KMS-11 (cell line): Measurements from ENCODE around the gene ARHGEF38.

Source experiments
- H2AFZ ChIP-seq: fragments of 200-600 bp; sonication (generic); 2 replicates; pipeline ENCODE4 v1.6.1; 2016; ENCODE audit warnings: antibody characterized with exemption, mixed run types, low read depth
- H3K27ac ChIP-seq: fragments of 200-600 bp; sonication (generic); 2 replicates; pipeline ENCODE4 v1.6.1; 2016; ENCODE audit warnings: mild to moderate bottlenecking, mixed run types
- H3K27me3 ChIP-seq: fragments of 200-600 bp; sonication (generic); 2 replicates; pipeline ENCODE4 v1.6.1; 2017; ENCODE audit warnings: mild to moderate bottlenecking, low read depth, mixed run types, moderate library complexity; ENCODE audit not compliant: insufficient read depth
- H3K36me3 ChIP-seq: fragments of 200-600 bp; sonication (generic); 2 replicates; pipeline ENCODE4 v1.6.1; 2017; ENCODE audit warnings: mild to moderate bottlenecking, mixed run types; ENCODE audit not compliant: insufficient read depth
- H3K4me1 ChIP-seq: fragments of 200-600 bp; sonication (generic); 2 replicates; pipeline ENCODE4 v1.6.1; 2016; ENCODE audit warnings: mild to moderate bottlenecking, low read depth, mixed run types; ENCODE audit not compliant: poor library complexity, severe bottlenecking
- H3K4me2 ChIP-seq: fragments of 200-600 bp; sonication (generic); 2 replicates; pipeline ENCODE4 v1.7.0; 2016; ENCODE audit warnings: mild to moderate bottlenecking, mixed run types
- H3K4me3 ChIP-seq: fragments of 200-600 bp; sonication (generic); IDR thresholded peaks from 2 replicates; pipeline ENCODE4 v1.6.1; 2017; ENCODE audit warnings: low read depth, low read length, mixed read lengths; ENCODE audit not compliant: insufficient read depth
- H3K79me2 ChIP-seq: fragments of 200-600 bp; sonication (generic); 2 replicates; pipeline ENCODE4 v1.6.1; 2016; ENCODE audit warnings: low read depth, mixed run types; ENCODE audit not compliant: insufficient read depth
- H3K9ac ChIP-seq: fragments of 200-600 bp; sonication (generic); 2 replicates; pipeline ENCODE4 v1.6.1; 2016; ENCODE audit warnings: mild to moderate bottlenecking, mixed run types
- H4K20me1 ChIP-seq: fragments of 200-600 bp; sonication (generic); 2 replicates; pipeline ENCODE4 v1.6.1; 2016; ENCODE audit warnings: mild to moderate bottlenecking, mixed run types; ENCODE audit not compliant: insufficient read depth
- CTCF ChIP-seq: fragments of 200-600 bp; sonication (generic); conservative IDR thresholded peaks from 2 replicates; pipeline ENCODE4 v1.6.1; 2017; ENCODE audit warnings: low read depth, mild to moderate bottlenecking, antibody characterized with exemption, low read length, moderate library complexity, mixed read lengths

Gene ARHGEF38

GRCh38 chr4:105645440-105645839, 93.0 kb downstream of the ARHGEF38 start:
- no peaks in the 10 kb centered on the region for H4K20me1 ChIP-seq
- no peaks in the 10 kb centered on the region for H3K79me2 ChIP-seq
- no peak for TF ChIP-seq CTCF
- no peak overlapping the region for H3K9ac ChIP-seq
- H3K27me3 ChIP-seq = no peaks in the 10 kb centered on the region
- no peak overlapping the region for H2AFZ ChIP-seq
- no peaks in the 10 kb centered on the region for H3K36me3 ChIP-seq
- no peak overlapping the region for H3K4me2 ChIP-seq
- H3K4me1 ChIP-seq = peaks cover 36% of the 10 kb centered on the region
- H3K4me3 ChIP-seq = no peak overlapping the region
- H3K27ac ChIP-seq = no peak overlapping the region

- no peaks in the 10 kb centered on the region for H3K79me2 ChIP-seq
- TF ChIP-seq CTCF = no peak
- H3K4me2 ChIP-seq = peak overlapping the region; percentile 36; the same call in 1 of the 2 replicates
- no peak overlapping the region for H3K27ac ChIP-seq
- H3K4me3 ChIP-seq = no peak overlapping the region
- no peaks in the 10 kb centered on the region for H3K36me3 ChIP-seq
- H3K4me1 ChIP-seq = peaks cover 35% of the 10 kb centered on the region
- no peak overlapping the region for H2AFZ ChIP-seq
- no peaks in the 10 kb centered on the region for H4K20me1 ChIP-seq
- no peak overlapping the region for H3K9ac ChIP-seq
- H3K27me3 ChIP-seq = no peaks in the 10 kb centered on the region
These were observed 97.8 kb downstream of the ARHGEF38 start for GRCh38 chr4:105650190-105650589.

GRCh38 chr4:105651884-105652283, 99.5 kb downstream of the ARHGEF38 start:
- H3K4me3 ChIP-seq = no peak overlapping the region
- no peaks in the 10 kb centered on the region for H3K27me3 ChIP-seq
- no peak overlapping the region for H3K9ac ChIP-seq
- peaks cover 32% of the 10 kb centered on the region for H3K4me1 ChIP-seq
- no peaks in the 10 kb centered on the region for H3K36me3 ChIP-seq
- no peaks in the 10 kb centered on the region for H3K79me2 ChIP-seq
- H3K4me2 ChIP-seq = no peak overlapping the region
- H4K20me1 ChIP-seq = no peaks in the 10 kb centered on the region
- no peak overlapping the region for H3K27ac ChIP-seq
- no peak for TF ChIP-seq CTCF
- no peak overlapping the region for H2AFZ ChIP-seq

GRCh38 chr4:105652286-105652888, 100.0 kb downstream of the ARHGEF38 start:
- H3K36me3 ChIP-seq = no peaks in the 10 kb centered on the region
- peaks cover 32% of the 10 kb centered on the region for H3K4me1 ChIP-seq
- H2AFZ ChIP-seq = no peak overlapping the region
- no peak overlapping the region for H3K27ac ChIP-seq
- no peak overlapping the region for H3K9ac ChIP-seq
- TF ChIP-seq CTCF = no peak
- no peak overlapping the region for H3K4me2 ChIP-seq
- H3K79me2 ChIP-seq = no peaks in the 10 kb centered on the region
- H3K4me3 ChIP-seq = no peak overlapping the region
- no peaks in the 10 kb centered on the region for H3K27me3 ChIP-seq
- H4K20me1 ChIP-seq = no peaks in the 10 kb centered on the region
